WERI-Rb-1 (cell line): ENCODE measurements around the gene HDAC11.

Experiments
- DNase-seq: peaks from one replicate; pipeline ENCODE4 v3.0.0-alpha.2; 2020
- H3K27ac ChIP-seq: fragments of 250-450 bp; sonication (Bioruptor Pico); 2 replicates; pipeline ENCODE4 v1.5.1; 2020; ENCODE audit warnings: mild to moderate bottlenecking, moderate library complexity
- H3K27me3 ChIP-seq: fragments of 250-450 bp; sonication (Bioruptor Pico); 2 replicates; pipeline ENCODE4 v1.5.1; 2021; ENCODE audit warnings: mild to moderate bottlenecking, low read depth, moderate library complexity; ENCODE audit not compliant: insufficient read depth, severe bottlenecking
- H3K36me3 ChIP-seq: fragments of 250-450 bp; sonication (Bioruptor Pico); 2 replicates; pipeline ENCODE4 v1.5.1; 2020; ENCODE audit warnings: mild to moderate bottlenecking, moderate library complexity
- H3K4me3 ChIP-seq: 2 replicates; pipeline ENCODE4 v1.5.1; 2011; ENCODE audit warnings: low read depth, mild to moderate bottlenecking, control low read depth, low read length
- H3K9me3 ChIP-seq: fragments of 250-450 bp; sonication (Bioruptor Pico); 2 replicates; pipeline ENCODE4 v1.5.1; 2021; ENCODE audit warnings: mild to moderate bottlenecking, moderate library complexity; ENCODE audit not compliant: severe bottlenecking
- TF ChIP-seq, protein P1 (sequence below): IDR thresholded peaks from 2 replicates; pipeline ENCODE4 v1.5.1; 2011; ENCODE audit warnings: low read depth, mild to moderate bottlenecking, control low read depth, inconsistent platforms, low read length

HDAC11 gene

DNA sequence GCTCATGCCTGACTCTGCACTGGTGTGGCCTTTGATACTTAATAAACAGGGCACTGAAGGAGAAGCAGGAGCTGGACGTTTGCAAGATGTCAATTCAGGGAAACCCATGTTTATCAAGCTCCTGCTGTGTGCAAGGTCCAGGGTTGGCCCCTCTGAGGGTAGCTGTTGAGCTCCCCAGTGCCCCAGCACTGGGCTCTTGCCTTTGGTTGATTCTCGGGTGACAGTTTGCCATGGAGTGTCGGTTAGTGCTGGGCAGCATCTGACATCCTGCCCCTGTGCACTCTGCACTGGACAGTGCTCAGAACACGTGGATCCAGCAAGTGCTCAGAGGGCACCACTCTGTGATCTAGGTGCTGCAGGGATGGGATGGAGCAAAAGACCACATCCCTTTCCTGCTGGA, 7.3 kb downstream of the HDAC11 start:
- TF ChIP-seq, protein P1, sequence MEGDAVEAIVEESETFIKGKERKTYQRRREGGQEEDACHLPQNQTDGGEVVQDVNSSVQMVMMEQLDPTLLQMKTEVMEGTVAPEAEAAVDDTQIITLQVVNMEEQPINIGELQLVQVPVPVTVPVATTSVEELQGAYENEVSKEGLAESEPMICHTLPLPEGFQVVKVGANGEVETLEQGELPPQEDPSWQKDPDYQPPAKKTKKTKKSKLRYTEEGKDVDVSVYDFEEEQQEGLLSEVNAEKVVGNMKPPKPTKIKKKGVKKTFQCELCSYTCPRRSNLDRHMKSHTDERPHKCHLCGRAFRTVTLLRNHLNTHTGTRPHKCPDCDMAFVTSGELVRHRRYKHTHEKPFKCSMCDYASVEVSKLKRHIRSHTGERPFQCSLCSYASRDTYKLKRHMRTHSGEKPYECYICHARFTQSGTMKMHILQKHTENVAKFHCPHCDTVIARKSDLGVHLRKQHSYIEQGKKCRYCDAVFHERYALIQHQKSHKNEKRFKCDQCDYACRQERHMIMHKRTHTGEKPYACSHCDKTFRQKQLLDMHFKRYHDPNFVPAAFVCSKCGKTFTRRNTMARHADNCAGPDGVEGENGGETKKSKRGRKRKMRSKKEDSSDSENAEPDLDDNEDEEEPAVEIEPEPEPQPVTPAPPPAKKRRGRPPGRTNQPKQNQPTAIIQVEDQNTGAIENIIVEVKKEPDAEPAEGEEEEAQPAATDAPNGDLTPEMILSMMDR, result no peak
- Histone ChIP-seq H3K4me3 (no peak overlapping the region), H3K27me3 (no peaks in the 10 kb centered on the region), H3K9me3 (peaks cover 3% of the 10 kb centered on the region), H3K27ac (no peak overlapping the region), H3K36me3 (no peaks in the 10 kb centered on the region)
- DNase-seq, result no peak

DNA sequence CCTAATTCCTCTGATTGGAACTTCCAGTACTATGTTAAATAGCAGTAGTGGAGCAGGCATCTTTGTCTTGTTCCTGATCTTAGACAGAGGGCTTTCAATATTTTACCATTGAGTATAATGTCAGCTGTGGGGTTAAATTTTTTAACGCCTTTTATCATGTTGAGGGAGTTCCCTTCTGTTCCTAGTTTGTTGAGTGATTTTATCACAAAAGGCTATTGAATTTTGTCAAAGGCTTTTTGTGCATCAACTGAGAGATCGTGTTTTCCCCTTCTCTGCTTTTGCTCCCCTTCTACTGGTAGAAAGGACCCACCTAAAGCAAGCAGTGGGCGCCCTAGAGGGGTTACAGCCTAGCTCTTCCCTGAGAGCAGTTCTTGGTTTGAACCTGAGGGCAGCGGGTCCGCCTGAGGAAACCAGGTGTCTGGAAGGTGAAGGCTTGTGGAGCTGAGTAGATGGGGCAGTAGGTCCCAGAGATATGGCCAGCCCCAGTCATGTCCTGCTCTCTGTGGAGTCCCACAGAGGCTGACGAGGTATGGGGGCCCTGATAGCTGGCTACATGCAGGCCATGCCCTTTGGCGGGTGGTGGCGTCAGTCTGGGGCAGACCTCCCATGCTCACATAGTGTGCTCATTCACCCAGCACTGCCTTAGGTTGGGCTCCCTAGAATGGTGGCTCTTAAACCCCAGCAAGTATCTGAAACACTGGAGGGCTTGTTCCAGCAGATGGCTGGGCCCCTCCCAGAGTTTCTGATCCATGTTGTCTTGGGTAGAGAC, 11.3 kb downstream of the HDAC11 start:
- TF ChIP-seq, protein P1, result no peak
- Histone ChIP-seq H3K9me3 (peaks cover 3% of the 10 kb centered on the region), H3K27ac (no peak overlapping the region), H3K4me3 (no peak overlapping the region), H3K27me3 (no peaks in the 10 kb centered on the region), H3K36me3 (no peaks in the 10 kb centered on the region)
- DNase-seq, result no peak

GRCh38 chr3:13492048-13492447, 11.9 kb downstream of the HDAC11 start:
- no peaks in the 10 kb centered on the region for H3K36me3 ChIP-seq
- no peak overlapping the region for H3K27ac ChIP-seq

DNA sequence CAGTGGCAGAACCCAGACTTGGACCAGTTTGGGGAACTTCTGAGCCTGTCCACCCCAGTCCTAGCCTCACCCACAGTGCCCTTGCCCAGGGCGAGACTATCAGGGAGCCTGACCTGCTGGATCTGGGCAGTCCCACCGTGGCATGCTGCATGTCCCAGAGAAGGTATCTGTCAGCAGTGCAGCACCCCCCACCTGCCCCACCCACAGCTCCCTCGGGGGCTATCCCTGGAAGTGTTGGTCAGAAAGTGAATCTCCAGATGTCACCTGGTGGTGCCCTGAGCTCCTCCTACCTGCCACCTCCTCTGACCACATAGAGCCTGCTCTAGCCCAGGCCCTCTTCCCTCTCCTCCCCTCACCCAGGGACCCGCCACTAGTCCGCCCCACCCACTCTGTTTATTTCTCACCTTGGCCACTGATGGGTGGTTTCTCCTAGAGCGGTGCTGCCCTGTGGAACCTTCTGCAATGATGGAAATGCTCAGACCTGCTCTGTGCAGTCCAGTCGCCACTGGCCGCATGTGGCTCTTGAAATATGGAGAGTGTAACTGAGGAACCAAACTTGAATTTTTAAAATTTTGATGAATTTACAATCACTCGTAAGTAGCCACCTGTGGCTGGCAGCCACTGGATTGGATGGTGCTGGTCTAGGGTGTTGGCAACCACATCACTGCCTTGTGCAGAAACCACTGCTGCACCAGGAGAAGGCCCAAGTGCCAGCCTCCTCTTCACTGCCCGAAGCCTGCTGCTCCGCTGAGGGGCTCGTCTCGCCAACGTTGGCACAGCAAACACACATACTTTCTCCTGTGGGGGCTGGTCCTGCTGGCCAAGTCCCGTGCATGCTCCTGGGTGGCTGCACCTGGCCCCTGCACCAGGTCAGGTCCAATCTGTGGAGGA, 13.1 kb downstream of the HDAC11 start:
- H3K4me3 ChIP-seq, result no peak overlapping the region

More at GRCh38 chr3:13492048-13492447, 11.9 kb downstream of the HDAC11 start:
- Histone ChIP-seq H3K4me3 (no peak overlapping the region), H3K27me3 (no peaks in the 10 kb centered on the region), H3K9me3 (peaks cover 3% of the 10 kb centered on the region)
- TF ChIP-seq, protein P1, result no peak
- DNase-seq, result no peak

GRCh38 chr3:13493867-13494441, 13.8 kb downstream of the HDAC11 start:
- Histone ChIP-seq H3K27ac (no peak overlapping the region), H3K36me3 (no peaks in the 10 kb centered on the region), H3K4me3 (no peak overlapping the region), H3K9me3 (peaks cover 3% of the 10 kb centered on the region), H3K27me3 (no peaks in the 10 kb centered on the region)
- no peak for DNase-seq
- TF ChIP-seq, protein P1, result no peak

More for the DNA sequence above, 13.1 kb downstream of the HDAC11 start:
- no peak overlapping the region for H3K27ac ChIP-seq
- no peaks in the 10 kb centered on the region for H3K36me3 ChIP-seq
- H3K27me3 ChIP-seq, result no peaks in the 10 kb centered on the region
- H3K9me3 ChIP-seq, result peaks cover 3% of the 10 kb centered on the region
- TF ChIP-seq, protein P1, result no peak
- DNase-seq, result no peak
